Skeletal muscle satellite cell (primary cell): Measurements from ENCODE around the gene ADM2.
"Not testable (repeated sequence)": the region's sequence is repeated elsewhere in the genome, so short reads cannot be mapped to it uniquely, and the experiment has no call there.

Experiments
- H3K27me3 ChIP-seq: 2 replicates; pipeline ENCODE4 v1.7.0; 2013; ENCODE audit warnings: low read length; ENCODE audit not compliant: control insufficient read depth, insufficient read depth
- H3K36me3 ChIP-seq: 2 replicates; pipeline ENCODE4 v1.7.0; 2013; ENCODE audit warnings: mild to moderate bottlenecking, control low read depth, low read length; ENCODE audit not compliant: insufficient read depth
- H3K4me1 ChIP-seq: 2 replicates; pipeline ENCODE4 v1.7.0; 2013; ENCODE audit warnings: low read length; ENCODE audit not compliant: control insufficient read depth, insufficient read depth
- H3K4me2 ChIP-seq: 2 replicates; pipeline ENCODE4 v1.7.0; 2013; ENCODE audit warnings: mild to moderate bottlenecking, low read length
- H3K4me3 ChIP-seq: 2 replicates; pipeline ENCODE4 v1.7.0; 2013; ENCODE audit warnings: low read length
- H3K9ac ChIP-seq: 2 replicates; pipeline ENCODE4 v1.7.0; 2013; ENCODE audit warnings: mild to moderate bottlenecking, low read depth, low read length, moderate library complexity
- H3K9me3 ChIP-seq: replicated peaks from 2 replicates; pipeline ENCODE4 v1.7.0; 2013; ENCODE audit warnings: mild to moderate bottlenecking, control low read depth, low read length

Gene ADM2

GRCh38 chr22:50533856-50534711, 52.7 kb downstream of the ADM2 start:
- H3K36me3 ChIP-seq, H3K9ac ChIP-seq, H3K4me3 ChIP-seq, H3K9me3 ChIP-seq, H3K4me2 ChIP-seq: not testable (repeated sequence)
- Histone ChIP-seq H3K4me1 (peaks cover 42% of the 10 kb centered on the region), H3K27me3 (peaks cover 29% of the 10 kb centered on the region)

DNA sequence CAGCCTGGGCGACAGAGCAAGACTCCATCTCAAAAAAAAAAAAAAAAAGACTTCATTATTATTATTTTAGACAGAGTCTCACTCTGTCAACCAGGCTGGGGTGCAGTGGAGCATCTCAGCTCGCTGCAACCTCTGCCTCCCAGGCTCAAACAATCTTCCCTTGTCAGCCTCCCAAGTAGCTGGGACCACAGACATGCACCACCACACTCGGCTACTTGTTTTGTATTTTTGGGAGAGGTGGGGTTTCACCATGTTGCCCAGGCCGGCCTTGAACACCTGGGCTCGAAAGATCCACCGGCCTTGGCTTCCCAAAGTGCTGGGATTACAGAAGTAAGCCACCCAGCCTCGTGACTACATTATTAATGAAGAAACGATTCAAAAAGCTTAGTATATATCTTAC, 53.8 kb downstream of the ADM2 start:
- Histone ChIP-seq H3K9me3 (no peaks in the 10 kb centered on the region), H3K4me1 (peaks cover 39% of the 10 kb centered on the region), H3K27me3 (peaks cover 22% of the 10 kb centered on the region), H3K36me3 (no peaks in the 10 kb centered on the region), H3K4me2 (no peak overlapping the region), H3K9ac (no peak overlapping the region), H3K4me3 (no peak overlapping the region)
